Fibroblast of villous mesenchyme (primary cell): ENCODE measurements around the gene CAPN15. TPM values are rescaled to one million over a fixed set of nuclear protein-coding genes. Genes with fewer than 3 reads are reported as not detected.

Source experiments
- DNase-seq: peaks from one replicate; pipeline ENCODE4 v3.0.0-alpha.2; 2010; ENCODE audit warnings: low read depth
- H3K4me3 ChIP-seq: 2 replicates; pipeline ENCODE4 v1.5.1; 2011; ENCODE audit warnings: low read depth, mild to moderate bottlenecking, low read length
- total RNA-seq: library from RNA; depleted of rRNA; stranded (reverse); fragments of >200 nt; gene quantifications from 2 replicates; pipeline ENCODE4 v1.2.3, GENCODE V29; 2012
- TF ChIP-seq, protein P1 (sequence below): IDR thresholded peaks from 2 replicates; pipeline ENCODE4 v1.5.1; 2012; ENCODE audit warnings: low read depth, mild to moderate bottlenecking, low read length; ENCODE audit not compliant: insufficient read depth

CAPN15 gene
- total RNA-seq, 1 donor = 37.1 TPM

DNA sequence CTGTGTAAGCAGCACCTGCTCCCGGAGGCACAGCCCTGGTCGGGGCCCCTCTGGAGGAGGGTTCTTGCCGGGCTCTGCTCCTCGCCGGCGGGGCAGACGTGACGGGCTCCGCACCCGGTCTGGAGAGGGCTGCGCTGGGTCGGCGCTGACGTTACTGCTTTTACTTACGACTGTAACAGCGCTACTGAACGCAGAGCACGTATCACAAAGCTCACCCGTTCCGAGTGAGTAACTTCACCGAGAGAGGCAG, 61.1 kb downstream of the CAPN15 start:
- peak overlapping the region; percentile 88 for H3K4me3 ChIP-seq
- TF ChIP-seq, protein P1, sequence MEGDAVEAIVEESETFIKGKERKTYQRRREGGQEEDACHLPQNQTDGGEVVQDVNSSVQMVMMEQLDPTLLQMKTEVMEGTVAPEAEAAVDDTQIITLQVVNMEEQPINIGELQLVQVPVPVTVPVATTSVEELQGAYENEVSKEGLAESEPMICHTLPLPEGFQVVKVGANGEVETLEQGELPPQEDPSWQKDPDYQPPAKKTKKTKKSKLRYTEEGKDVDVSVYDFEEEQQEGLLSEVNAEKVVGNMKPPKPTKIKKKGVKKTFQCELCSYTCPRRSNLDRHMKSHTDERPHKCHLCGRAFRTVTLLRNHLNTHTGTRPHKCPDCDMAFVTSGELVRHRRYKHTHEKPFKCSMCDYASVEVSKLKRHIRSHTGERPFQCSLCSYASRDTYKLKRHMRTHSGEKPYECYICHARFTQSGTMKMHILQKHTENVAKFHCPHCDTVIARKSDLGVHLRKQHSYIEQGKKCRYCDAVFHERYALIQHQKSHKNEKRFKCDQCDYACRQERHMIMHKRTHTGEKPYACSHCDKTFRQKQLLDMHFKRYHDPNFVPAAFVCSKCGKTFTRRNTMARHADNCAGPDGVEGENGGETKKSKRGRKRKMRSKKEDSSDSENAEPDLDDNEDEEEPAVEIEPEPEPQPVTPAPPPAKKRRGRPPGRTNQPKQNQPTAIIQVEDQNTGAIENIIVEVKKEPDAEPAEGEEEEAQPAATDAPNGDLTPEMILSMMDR = no peak
- peak; percentile 79 for DNase-seq

DNA sequence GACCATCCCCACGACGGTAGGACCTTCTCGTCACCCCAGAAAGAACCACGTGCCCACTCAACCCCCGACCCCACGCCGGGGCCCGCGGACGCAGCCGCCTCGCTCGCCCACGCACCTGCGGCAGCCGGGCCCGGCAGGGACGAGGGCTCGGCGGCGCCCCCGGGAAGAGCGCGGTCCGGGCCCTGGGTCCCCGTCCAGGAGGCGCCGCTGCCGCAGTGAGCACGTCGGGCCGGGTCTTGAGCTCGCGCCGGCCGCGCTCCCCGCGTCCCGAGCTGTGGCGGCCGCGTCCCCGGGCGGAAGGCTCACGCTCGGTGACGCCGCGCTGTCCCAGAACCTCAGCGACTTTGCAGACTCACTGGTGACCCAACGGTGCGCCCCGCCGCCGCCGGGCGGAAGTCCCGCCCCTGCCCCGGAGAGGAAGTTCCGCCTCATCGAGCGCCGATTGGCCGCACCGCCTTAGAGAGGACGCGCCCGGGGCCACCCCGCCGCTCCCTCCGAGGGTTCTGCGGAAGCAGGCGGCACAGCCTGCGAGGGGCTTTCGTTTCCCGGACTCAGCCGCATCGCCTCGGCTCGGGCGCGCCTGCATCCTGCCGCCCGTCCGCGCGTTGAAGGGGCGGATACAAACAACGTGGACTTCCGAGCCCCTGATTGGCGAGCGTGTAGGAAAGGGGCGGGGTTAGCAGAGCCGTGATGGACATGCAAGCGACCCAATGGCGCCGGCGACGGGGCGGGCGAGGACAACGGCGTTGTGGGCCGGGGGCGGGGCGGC, 61.6 kb downstream of the CAPN15 start:
- H3K4me3 ChIP-seq = peak overlapping the region; percentile 88
- peak; percentile 97 for DNase-seq
- TF ChIP-seq, protein P1 = no peak

DNA sequence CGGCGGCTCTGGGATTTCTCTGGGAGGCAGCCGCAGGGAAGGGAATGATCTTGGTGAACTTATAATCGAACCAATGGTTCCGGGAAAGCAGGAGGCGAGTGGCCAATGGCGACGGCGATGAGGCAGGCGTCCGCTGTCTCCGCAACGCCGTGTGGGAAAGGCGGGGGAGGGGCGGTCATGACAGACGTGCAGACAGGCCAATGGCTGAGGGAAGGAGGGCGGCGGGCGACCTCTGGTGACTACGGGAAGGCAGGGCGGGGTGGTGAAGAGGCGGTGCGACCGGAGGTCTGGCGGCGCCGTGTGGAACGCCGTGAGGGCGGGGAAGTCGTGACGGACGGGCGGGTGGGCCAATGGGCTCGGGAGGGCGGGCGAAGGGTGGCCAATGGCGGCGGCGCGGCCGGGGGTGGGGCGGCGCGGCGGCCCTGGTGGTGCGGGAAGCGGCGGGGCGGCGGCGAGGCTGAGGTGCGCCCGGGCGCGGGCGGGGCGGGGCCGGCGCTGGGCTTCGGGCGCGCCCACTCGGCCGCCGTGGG, 62.2 kb downstream of the CAPN15 start, which contains the start of gene RAB40C:
RAB40C (plus strand) TSS at position 409 of the 530 bp plus-strand sequence. CDS start 226 bp downstream, outside the sequence.
- DNase-seq = peak; percentile 99
- H3K4me3 ChIP-seq = peak within 1 kb of the TSS; percentile 88
- TF ChIP-seq, protein P1 = no peak

DNA sequence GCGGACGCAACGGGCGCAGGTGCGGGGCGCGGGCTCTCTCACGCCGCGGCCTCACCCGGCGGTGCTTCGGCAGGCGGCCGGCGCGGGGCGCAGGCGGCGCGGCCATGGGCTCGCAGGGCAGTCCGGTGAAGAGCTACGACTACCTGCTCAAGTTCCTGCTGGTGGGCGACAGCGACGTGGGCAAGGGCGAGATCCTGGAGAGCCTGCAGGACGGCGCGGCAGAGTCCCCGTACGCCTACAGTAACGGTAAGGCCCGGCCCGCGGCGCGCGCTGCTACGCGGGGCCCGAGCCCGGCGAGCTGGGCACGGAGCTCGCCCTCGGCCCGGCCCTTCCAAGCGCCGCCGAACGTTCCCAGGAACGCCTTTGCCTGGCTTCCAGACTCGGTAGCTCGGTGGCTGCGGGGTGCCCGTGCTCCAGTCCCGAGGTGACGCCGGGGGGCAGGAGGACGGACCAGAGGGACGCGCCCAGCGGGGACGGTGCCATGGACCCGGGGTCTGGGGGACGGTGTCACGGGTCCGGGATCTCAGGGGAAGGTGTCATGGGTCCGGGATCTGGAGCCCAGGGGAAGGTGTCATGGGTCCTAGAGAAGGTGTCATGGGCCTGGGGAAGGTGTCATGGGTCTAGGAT, 62.8 kb downstream of the CAPN15 start:
- TF ChIP-seq, protein P1 = no peak
- H3K4me3 ChIP-seq = peak overlapping the region; percentile 86
- peak; percentile 69 for DNase-seq

DNA sequence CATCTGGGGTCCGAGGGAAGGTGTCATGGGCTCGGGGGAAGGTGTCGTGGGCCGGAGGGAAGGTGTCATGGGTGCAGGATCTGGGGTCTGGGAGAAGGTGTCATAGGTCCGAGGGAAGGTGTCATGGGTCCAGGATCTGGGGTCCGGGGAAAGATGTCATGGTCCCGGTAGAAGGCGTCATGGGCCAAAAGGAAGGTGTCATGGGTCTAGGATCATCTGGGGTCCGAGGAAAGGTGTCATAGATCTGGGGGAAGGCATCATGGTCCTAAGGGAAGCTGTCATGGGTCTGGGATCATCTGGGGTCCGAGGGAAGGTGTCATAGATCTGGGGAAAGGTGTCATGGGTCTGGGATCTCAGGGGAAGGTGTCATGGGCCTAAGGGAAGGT, 63.3 kb downstream of the CAPN15 start:
- TF ChIP-seq, protein P1 = no peak
- no peak for DNase-seq

DNA sequence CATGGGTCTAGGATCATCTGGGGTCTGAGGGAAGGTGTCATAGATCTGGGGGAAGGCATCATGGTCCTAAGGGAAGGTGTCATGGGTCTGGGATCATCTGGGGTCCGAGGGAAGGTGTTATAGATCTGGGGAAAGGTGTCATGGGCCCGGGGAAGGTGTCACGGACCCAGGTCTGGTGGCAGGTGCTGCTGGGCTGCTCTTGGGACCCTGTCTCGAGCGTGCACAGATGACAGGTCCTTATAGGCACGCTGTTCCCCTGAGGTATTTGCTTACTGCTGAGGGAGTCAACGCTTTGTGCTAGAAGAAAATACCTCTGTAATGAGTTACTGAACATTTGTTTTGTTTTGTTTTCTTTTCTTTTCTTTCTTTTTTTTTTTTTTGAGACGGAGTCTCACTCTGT, 63.7 kb downstream of the CAPN15 start:
- no peak for DNase-seq
- H3K4me3 ChIP-seq = peak overlapping the region; percentile 86
- TF ChIP-seq, protein P1 = no peak

More for the DNA sequence above, 63.3 kb downstream of the CAPN15 start:
- H3K4me3 ChIP-seq = peak overlapping the region; percentile 86
